SK-N-SH treated with all-trans-retinoic acid at 6 μM for 48 hours (cell line): ENCODE measurements around the gene C19orf67.

Source experiments
- BACH2 ChIP-seq: fragments of 250-450 bp; sonication (Bioruptor Pico); IDR thresholded peaks from 2 replicates; pipeline ENCODE4 v1.9.0; 2021; ENCODE audit warnings: mild to moderate bottlenecking, borderline replicate concordance
- CREB5 ChIP-seq: fragments of 250-450 bp; sonication (Bioruptor Pico); IDR thresholded peaks from 2 replicates; pipeline ENCODE4 v1.5.1; 2020; ENCODE audit warnings: low read depth, mild to moderate bottlenecking, moderate library complexity
- GLIS3 ChIP-seq: fragments of 250-450 bp; sonication (Bioruptor Pico); IDR thresholded peaks from 2 replicates; pipeline ENCODE4 v1.5.0; 2020; ENCODE audit warnings: mild to moderate bottlenecking, moderate library complexity
- PATZ1 ChIP-seq: fragments of 250-450 bp; sonication (Bioruptor Pico); IDR thresholded peaks from 2 replicates; pipeline ENCODE4 v1.8.0; 2020; ENCODE audit warnings: mild to moderate bottlenecking, moderate library complexity, borderline replicate concordance
- TCF4 ChIP-seq: fragments of 250-450 bp; sonication (Bioruptor Pico); IDR thresholded peaks from 2 replicates; pipeline ENCODE4 v1.8.0; 2021; ENCODE audit warnings: mild to moderate bottlenecking, moderate library complexity, borderline replicate concordance
- ZC3H10 ChIP-seq: fragments of 250-450 bp; sonication (Bioruptor Pico); IDR thresholded peaks from 2 replicates; pipeline ENCODE4 v1.5.1; 2021; ENCODE audit warnings: mild to moderate bottlenecking, moderate library complexity
- ZNF8 ChIP-seq: fragments of 450-650 bp; formaldehyde crosslinking; IDR thresholded peaks from 2 replicates; pipeline ENCODE4 v1.5.0; 2020; ENCODE audit warnings: mild to moderate bottlenecking, moderate library complexity

GRCh38 chr19:14090509-14091080 lies 5.0 kb upstream of the C19orf67 start, which contains the start of gene SAMD1:
- TF ChIP-seq GLIS3 (no peak), TCF4 (CRISPR knock-in tag) (no peak), BACH2 (CRISPR knock-in tag) (no peak), ZC3H10 (no peak), CREB5 (CRISPR knock-in tag) (no peak), PATZ1 (CRISPR knock-in tag) (no peak), ZNF8 (CRISPR knock-in tag) (no peak)
